Measurements from ENCODE around the gene OR2L2.

OR2L2 gene

DNA sequence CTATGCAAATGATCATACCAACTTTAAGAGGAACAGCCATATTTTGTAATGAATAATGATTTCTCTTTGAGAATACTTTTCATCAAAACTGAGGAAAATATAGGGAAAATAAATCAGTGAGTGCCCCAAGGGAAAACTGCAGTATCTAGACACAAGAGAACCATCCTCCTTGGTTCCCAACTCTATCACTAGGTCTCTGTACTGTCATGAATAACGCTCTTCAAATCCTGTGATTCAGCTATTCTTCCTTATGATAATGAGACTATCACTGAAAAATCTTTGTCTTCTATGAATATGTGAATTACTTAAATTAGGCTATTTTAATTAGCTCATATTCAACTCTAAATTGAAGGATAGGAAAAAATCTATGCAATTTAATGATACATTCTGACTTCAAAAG, 14.1 kb upstream of the OR2L2 start:
- TF ChIP-seq, protein P1, sequence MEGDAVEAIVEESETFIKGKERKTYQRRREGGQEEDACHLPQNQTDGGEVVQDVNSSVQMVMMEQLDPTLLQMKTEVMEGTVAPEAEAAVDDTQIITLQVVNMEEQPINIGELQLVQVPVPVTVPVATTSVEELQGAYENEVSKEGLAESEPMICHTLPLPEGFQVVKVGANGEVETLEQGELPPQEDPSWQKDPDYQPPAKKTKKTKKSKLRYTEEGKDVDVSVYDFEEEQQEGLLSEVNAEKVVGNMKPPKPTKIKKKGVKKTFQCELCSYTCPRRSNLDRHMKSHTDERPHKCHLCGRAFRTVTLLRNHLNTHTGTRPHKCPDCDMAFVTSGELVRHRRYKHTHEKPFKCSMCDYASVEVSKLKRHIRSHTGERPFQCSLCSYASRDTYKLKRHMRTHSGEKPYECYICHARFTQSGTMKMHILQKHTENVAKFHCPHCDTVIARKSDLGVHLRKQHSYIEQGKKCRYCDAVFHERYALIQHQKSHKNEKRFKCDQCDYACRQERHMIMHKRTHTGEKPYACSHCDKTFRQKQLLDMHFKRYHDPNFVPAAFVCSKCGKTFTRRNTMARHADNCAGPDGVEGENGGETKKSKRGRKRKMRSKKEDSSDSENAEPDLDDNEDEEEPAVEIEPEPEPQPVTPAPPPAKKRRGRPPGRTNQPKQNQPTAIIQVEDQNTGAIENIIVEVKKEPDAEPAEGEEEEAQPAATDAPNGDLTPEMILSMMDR (IDR thresholded peaks at IDR 0.05): no peak

DNA sequence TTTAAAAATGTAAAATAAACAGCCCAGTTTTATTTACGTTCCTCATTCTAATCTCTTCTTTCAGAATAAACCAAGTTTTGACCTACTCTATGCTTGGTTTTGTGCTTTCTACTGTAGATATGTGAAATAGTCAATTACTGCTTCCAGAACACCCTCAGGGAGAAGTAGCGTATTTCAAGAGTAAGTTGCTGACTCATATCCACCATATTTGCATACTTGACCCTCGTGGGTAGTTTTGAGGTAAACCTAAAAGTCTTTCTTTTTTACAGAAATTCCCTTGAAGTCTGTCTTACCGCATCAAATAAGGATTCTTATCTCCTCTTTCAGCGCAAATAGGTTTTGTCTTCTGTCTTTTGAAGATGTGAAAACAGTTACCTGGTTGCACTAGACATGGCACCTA, 15.3 kb downstream of the OR2L2 start:
- TF ChIP-seq, protein P1 (IDR thresholded peaks at IDR 0.05): no peak

DNA sequence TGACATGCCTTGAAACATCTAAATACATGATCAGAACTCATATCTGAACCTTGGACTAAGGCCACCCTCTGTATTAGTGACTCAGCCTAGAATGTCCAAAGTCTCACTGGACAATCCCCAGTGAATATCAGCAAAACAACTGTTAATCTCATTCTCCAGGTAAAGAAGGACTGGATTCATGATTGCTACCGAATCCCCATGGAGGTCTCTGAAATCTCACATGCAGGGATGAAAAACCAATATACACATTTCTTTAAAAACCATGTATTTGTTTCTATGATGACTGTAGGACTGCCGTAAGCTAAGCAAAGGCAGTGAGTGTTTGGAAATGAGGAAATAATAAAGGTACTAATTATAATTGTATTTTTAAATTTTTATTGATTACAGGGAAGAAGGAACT, 16.7 kb downstream of the OR2L2 start, which contains the start of gene OR2L3:
TSS of gene OR2L3 (plus strand) at position 301 of the 400 bp plus-strand sequence. CDS start 13,846 bp downstream, outside the sequence.
- TF ChIP-seq, protein P1 (IDR thresholded peaks at IDR 0.05): no peak

DNA sequence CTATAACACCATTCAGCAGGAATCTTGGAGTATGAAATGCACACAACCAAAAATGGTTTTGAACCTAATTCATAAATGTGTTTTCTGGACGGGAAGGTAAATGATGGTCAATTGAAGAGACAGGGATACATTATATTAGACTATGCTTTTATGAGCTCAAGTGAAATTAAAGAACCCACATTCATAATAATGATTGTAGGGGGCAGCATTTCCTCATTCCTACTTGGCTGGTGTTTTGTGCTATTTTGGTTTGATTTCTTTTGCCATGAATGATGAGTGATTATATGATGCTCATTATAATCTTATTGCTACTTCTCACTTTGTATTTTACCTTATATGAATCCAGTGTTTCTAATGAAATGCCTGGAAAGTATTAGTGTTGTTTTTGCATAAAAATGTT, 17.1 kb downstream of the OR2L2 start:
- TF ChIP-seq, protein P1 (IDR thresholded peaks at IDR 0.05): no peak

DNA sequence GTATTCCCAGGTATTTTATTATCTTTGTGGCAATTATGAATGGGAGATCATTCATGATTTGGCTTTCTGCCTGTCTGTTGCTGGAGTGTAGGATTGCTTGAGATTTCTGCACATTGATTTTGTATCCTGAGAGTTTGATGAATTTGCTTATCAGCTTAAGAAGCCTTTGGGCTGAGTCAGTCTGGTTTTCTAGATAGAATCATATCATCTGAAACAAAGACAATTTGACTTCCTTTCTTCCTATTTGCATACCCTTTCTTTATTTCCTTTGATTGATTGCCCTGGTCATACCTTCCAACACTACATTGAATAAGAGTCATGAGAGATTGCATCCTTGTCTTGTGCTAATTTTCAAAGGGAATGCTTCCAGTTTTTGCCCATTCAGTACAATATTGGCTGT, 24.8 kb downstream of the OR2L2 start:
- TF ChIP-seq, protein P1 (IDR thresholded peaks at IDR 0.05): no peak

DNA sequence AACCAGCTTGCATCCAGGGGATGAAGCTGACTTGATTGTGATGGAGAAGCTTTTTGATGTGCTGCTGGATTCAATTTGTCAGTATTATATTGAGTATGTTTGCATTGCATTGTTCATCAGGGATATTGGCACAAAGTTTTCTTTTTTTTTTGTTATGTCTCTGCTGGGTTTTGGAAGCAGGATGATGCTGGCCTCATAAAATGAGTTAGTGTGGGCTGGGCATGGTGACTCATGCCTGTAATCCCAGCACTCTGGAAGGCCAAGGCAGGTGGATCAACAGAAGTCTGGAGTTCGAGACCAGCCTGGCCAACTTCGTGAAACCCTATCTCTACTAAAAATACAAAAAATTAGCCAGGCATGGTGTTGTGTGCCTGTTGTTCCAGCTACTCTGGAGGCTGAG, 25.4 kb downstream of the OR2L2 start:
- TF ChIP-seq, protein P1 (IDR thresholded peaks at IDR 0.05): no peak

DNA sequence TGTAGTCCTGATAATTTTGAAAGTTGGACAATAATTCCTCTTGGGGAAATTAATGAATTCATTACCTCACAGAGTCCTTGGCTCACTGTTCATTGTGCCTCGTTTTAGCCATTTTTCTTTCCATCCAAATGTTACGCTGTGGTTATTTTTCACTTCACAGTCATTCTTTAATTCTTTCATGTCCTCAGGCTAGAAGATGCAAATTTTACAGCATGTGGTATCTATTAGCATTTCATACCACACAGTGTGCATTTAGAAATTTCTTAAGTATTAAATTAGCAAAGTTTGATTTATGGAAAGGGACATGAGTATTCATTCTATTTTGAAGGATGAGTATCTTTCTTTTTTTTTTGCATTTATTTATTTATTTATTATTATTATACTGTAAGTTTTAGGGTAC, 35.2 kb downstream of the OR2L2 start:
- TF ChIP-seq, protein P1 (IDR thresholded peaks at IDR 0.05): no peak

DNA sequence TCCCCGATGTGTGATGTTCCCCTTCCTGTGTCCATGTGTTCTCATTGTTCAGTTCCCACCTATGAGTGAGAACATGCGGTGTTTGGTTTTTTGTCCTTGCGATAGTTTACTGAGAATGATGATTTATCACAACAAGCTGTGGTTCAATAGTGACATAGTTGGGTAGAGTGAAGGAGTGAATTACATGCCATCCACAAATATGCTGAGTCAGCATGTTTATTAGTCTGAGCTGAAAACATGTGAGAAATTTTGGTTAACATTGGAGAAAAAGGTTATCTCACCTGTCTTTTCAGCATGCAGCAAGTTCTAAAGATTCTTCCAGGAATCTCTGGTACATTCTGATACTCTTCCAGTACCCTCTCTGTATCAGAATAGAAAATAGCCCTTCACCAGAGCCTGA, 35.7 kb downstream of the OR2L2 start:
- TF ChIP-seq, protein P1 (IDR thresholded peaks at IDR 0.05): no peak
